MM.1S (cell line): ENCODE results near the gene BRWD1.

Source experiments
- DNase-seq: peaks from one replicate; pipeline ENCODE4 v3.0.0-alpha.2; 2015
- H2AFZ ChIP-seq: fragments of 300-600 bp; sonication (generic); 2 replicates; pipeline ENCODE4 v1.6.0; 2016; ENCODE audit warnings: antibody characterized with exemption, low read length
- H3F3A ChIP-seq: fragments of 300-600 bp; sonication (generic); 2 replicates; pipeline ENCODE4 v1.6.1; 2016; ENCODE audit warnings: mild to moderate bottlenecking, antibody characterized with exemption, low read length, moderate library complexity, mixed read lengths; ENCODE audit not compliant: insufficient read depth
- H3K27ac ChIP-seq: fragments of 300-600 bp; sonication (generic); 2 replicates; pipeline ENCODE4 v1.5.1; 2016; ENCODE audit warnings: mild to moderate bottlenecking, low read length
- H3K27me3 ChIP-seq: fragments of 300-600 bp; sonication (generic); replicated peaks from 2 replicates; pipeline ENCODE4 v1.6.0; 2016; ENCODE audit warnings: low read length; ENCODE audit not compliant: insufficient read depth
- H3K36me3 ChIP-seq: fragments of 300-600 bp; sonication (generic); replicated peaks from 2 replicates; pipeline ENCODE4 v1.6.1; 2016; ENCODE audit warnings: mild to moderate bottlenecking, low read length, mixed read lengths; ENCODE audit not compliant: insufficient read depth
- H3K4me1 ChIP-seq: fragments of 300-600 bp; sonication (generic); 2 replicates; pipeline ENCODE4 v1.6.1; 2016; ENCODE audit warnings: low read length, mixed read lengths
- H3K4me2 ChIP-seq: fragments of 300-600 bp; sonication (generic); 2 replicates; pipeline ENCODE4 v1.6.0; 2016; ENCODE audit warnings: low read depth, low read length
- H3K4me3 ChIP-seq: fragments of 300-600 bp; sonication (generic); 2 replicates; pipeline ENCODE4 v1.5.1; 2016; ENCODE audit warnings: low read length, mixed read lengths
- H3K79me2 ChIP-seq: fragments of 300-600 bp; sonication (generic); 2 replicates; pipeline ENCODE4 v1.6.1; 2016; ENCODE audit warnings: mixed run types, low read length, mixed read lengths
- H3K9ac ChIP-seq: fragments of 300-600 bp; sonication (generic); 2 replicates; pipeline ENCODE4 v1.6.1; 2016; ENCODE audit warnings: low read length, mixed read lengths
- H3K9me2 ChIP-seq: fragments of 300-600 bp; sonication (generic); replicated peaks from 2 replicates; pipeline ENCODE4 v1.6.1; 2016; ENCODE audit warnings: mild to moderate bottlenecking, low read length, mixed read lengths; ENCODE audit not compliant: insufficient read depth
- H3K9me3 ChIP-seq: fragments of 300-600 bp; sonication (generic); replicated peaks from 2 replicates; pipeline ENCODE4 v1.6.1; 2016; ENCODE audit warnings: mild to moderate bottlenecking, low read length, mixed read lengths; ENCODE audit not compliant: insufficient read depth
- H4K20me1 ChIP-seq: fragments of 300-600 bp; sonication (generic); 2 replicates; pipeline ENCODE4 v1.6.1; 2016; ENCODE audit warnings: mild to moderate bottlenecking, low read length, moderate library complexity, mixed read lengths; ENCODE audit not compliant: insufficient read depth
- EZH2 ChIP-seq: fragments of 300-600 bp; sonication (generic); optimal IDR thresholded peaks from 2 replicates; pipeline ENCODE3; 2017; ENCODE audit warnings: low read depth, mild to moderate bottlenecking, antibody characterized with exemption, low read length, mixed read lengths
- EZH2phosphoT487 ChIP-seq: fragments of 300-600 bp; sonication (generic); IDR thresholded peaks from 2 replicates; pipeline ENCODE4 v1.6.1; 2018; ENCODE audit warnings: antibody characterized with exemption, low read length
- TF ChIP-seq, protein P1 (sequence below): fragments of 300-600 bp; sonication (generic); IDR thresholded peaks from 2 replicates; pipeline ENCODE4 v1.5.1; 2016; ENCODE audit warnings: antibody characterized with exemption, low read length, mixed read lengths

Gene BRWD1

DNA sequence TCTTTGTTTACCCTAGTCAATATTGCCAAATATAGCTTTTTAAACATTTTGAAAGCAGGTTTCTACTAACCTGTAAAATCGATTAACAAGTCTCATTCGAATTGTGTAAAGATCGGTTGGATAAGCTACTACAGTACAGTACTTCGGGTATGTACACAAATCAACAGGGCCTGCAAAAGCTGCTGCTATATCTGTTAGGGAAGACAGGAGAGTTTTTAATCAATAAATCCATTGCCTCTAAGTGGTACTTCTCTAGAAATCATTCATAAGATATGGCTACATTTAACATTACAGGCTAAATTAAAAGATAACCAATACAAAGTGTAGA is 95.4 kb downstream of the BRWD1 start:
- no peak for DNase-seq

GRCh38 chr21:39217356-39218081 is 95.9 kb downstream of the BRWD1 start:
- Histone ChIP-seq H4K20me1 (no peaks in the 10 kb centered on the region), H3K27ac (no peak overlapping the region), H3K36me3 (no peaks in the 10 kb centered on the region; the same call in 1 of the 2 replicates), H3K9me3 (no peaks in the 10 kb centered on the region), H3F3A (no peaks in the 10 kb centered on the region), H3K27me3 (no peaks in the 10 kb centered on the region), H3K9me2 (no peaks in the 10 kb centered on the region), H3K9ac (no peak overlapping the region), H2AFZ (no peak overlapping the region), H3K4me3 (no peak overlapping the region), H3K79me2 (no peaks in the 10 kb centered on the region), H3K4me2 (no peak overlapping the region), H3K4me1 (no peaks in the 10 kb centered on the region)
- no peak for DNase-seq
- TF ChIP-seq, protein P1, sequence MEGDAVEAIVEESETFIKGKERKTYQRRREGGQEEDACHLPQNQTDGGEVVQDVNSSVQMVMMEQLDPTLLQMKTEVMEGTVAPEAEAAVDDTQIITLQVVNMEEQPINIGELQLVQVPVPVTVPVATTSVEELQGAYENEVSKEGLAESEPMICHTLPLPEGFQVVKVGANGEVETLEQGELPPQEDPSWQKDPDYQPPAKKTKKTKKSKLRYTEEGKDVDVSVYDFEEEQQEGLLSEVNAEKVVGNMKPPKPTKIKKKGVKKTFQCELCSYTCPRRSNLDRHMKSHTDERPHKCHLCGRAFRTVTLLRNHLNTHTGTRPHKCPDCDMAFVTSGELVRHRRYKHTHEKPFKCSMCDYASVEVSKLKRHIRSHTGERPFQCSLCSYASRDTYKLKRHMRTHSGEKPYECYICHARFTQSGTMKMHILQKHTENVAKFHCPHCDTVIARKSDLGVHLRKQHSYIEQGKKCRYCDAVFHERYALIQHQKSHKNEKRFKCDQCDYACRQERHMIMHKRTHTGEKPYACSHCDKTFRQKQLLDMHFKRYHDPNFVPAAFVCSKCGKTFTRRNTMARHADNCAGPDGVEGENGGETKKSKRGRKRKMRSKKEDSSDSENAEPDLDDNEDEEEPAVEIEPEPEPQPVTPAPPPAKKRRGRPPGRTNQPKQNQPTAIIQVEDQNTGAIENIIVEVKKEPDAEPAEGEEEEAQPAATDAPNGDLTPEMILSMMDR = no peak
- TF ChIP-seq EZH2 (no peak), EZH2phosphoT487 (no peak)

More for the DNA sequence above, 95.4 kb downstream of the BRWD1 start:
- H4K20me1 ChIP-seq = no peaks in the 10 kb centered on the region
- no peaks in the 10 kb centered on the region; the same call in 1 of the 2 replicates for H3K36me3 ChIP-seq
- H3K79me2 ChIP-seq = no peaks in the 10 kb centered on the region
- no peaks in the 10 kb centered on the region for H3K27me3 ChIP-seq
- no peaks in the 10 kb centered on the region for H3K4me1 ChIP-seq
- H3K9me2 ChIP-seq = no peaks in the 10 kb centered on the region
- H3K9me3 ChIP-seq = no peaks in the 10 kb centered on the region
- no peak overlapping the region for H3K9ac ChIP-seq
- H3K4me3 ChIP-seq = no peak overlapping the region
- TF ChIP-seq EZH2phosphoT487 = no peak
- TF ChIP-seq EZH2 = no peak
- TF ChIP-seq, protein P1 = no peak
- H3K27ac ChIP-seq = no peak overlapping the region
- no peak overlapping the region for H3K4me2 ChIP-seq
- no peaks in the 10 kb centered on the region for H3F3A ChIP-seq
- no peak overlapping the region for H2AFZ ChIP-seq

GRCh38 chr21:39216290-39216689 is 97.1 kb downstream of the BRWD1 start:
- no peaks in the 10 kb centered on the region for H4K20me1 ChIP-seq
- no peak overlapping the region for H3K27ac ChIP-seq
- no peaks in the 10 kb centered on the region for H3K9me2 ChIP-seq
- H3K4me3 ChIP-seq = no peak overlapping the region
- H3K9ac ChIP-seq = no peak overlapping the region
- H3F3A ChIP-seq = no peaks in the 10 kb centered on the region
- H3K27me3 ChIP-seq = no peaks in the 10 kb centered on the region
- H3K4me1 ChIP-seq = no peaks in the 10 kb centered on the region
- H3K36me3 ChIP-seq = no peaks in the 10 kb centered on the region; the same call in 1 of the 2 replicates
- H3K79me2 ChIP-seq = no peaks in the 10 kb centered on the region
- DNase-seq = no peak
- TF ChIP-seq EZH2phosphoT487 (no peak), EZH2 (no peak)
- TF ChIP-seq, protein P1 = no peak
- H3K9me3 ChIP-seq = no peaks in the 10 kb centered on the region
- no peak overlapping the region for H2AFZ ChIP-seq
- H3K4me2 ChIP-seq = no peak overlapping the region
